ENCODE results near the gene IGF1. TPM values are rescaled to one million over a fixed set of nuclear protein-coding genes. Genes with fewer than 3 reads are reported as not detected.

The IGF1 gene
- total and polyA plus RNA-seq, 9 of the 15 experiments (the other 6 are each of a cell fraction or from before 2014, with no cell fraction given), result 3.7 to 13.9 (median 4.5) TPM

GRCh38 chr12:102406033-102406584 is 74.3 kb downstream of the IGF1 start (continued):
- no peak for TF ChIP-seq ATF2 (CRISPR knock-in tag; IDR thresholded peaks at IDR 0.05)
- peak; percentile 43; the same call in 1 of the 2 replicates for TF ChIP-seq CBFA2T3 (IDR thresholded peaks at IDR 0.05)
- TF ChIP-seq ZNF75A (CRISPR knock-in tag; IDR thresholded peaks at IDR 0.05), result no peak
- TF ChIP-seq DIDO1 (tag; IDR thresholded peaks at IDR 0.05; ENCODE audit: low read depth), result no peak
- no peak for TF ChIP-seq STAT5B (CRISPR knock-in tag; IDR thresholded peaks at IDR 0.05)
- no peak for TF ChIP-seq MCM7 (IDR thresholded peaks at IDR 0.05)
- no peak for TF ChIP-seq ZNF324 (CRISPR knock-in tag; IDR thresholded peaks at IDR 0.05)
- TF ChIP-seq CLOCK (CRISPR knock-in tag; IDR thresholded peaks at IDR 0.05; ENCODE audit: borderline replicate concordance), result no peak
- TF ChIP-seq SAFB (IDR thresholded peaks at IDR 0.05; ENCODE audit: borderline replicate concordance, low read depth, low read length), result no peak
- no peak for TF ChIP-seq ELK3 (CRISPR knock-in tag; IDR thresholded peaks at IDR 0.05)
- TF ChIP-seq PHF20 (IDR thresholded peaks at IDR 0.05; ENCODE audit: partially characterized antibody), result no peak
- no peak for TF ChIP-seq SRSF1 (IDR thresholded peaks at IDR 0.05; ENCODE audit: low read depth, low read length)
- TF ChIP-seq C11orf30 (IDR thresholded peaks at IDR 0.05; ENCODE audit: low read depth), result peak; percentile 38; the same call in 1 of the 2 replicates
- TF ChIP-seq CCNT2 (IDR thresholded peaks at IDR 0.05; ENCODE audit: borderline replicate concordance, extremely low read depth, insufficient read length, low read depth, low read length), result no peak
- TF ChIP-seq ZNF766 (CRISPR knock-in tag; conservative IDR thresholded peaks at IDR 0.05), result no peak
- TF ChIP-seq ZNF592 (IDR thresholded peaks at IDR 0.05), result 0 out of 2 replicates have a peak, but pooled peaks have one; percentile 48
- TF ChIP-seq XRCC3 (IDR thresholded peaks at IDR 0.05), result no peak
- TF ChIP-seq DACH1 (IDR thresholded peaks at IDR 0.05; ENCODE audit: partially characterized antibody), result peak; percentile 63
- no peak for TF ChIP-seq ZEB2 (IDR thresholded peaks at IDR 0.05)
- TF ChIP-seq RAD51 (IDR thresholded peaks at IDR 0.05; ENCODE audit: borderline replicate concordance, low read depth), result peak; percentile 64; the same call in 1 of the 2 replicates
- no peak for TF ChIP-seq NONO (IDR thresholded peaks at IDR 0.05; ENCODE audit: low read depth in 2 of 2, low read length in 1 of 2)

Data from K562 (cell line).